ENCODE results near the gene NRG3.

The NRG3 gene

DNA sequence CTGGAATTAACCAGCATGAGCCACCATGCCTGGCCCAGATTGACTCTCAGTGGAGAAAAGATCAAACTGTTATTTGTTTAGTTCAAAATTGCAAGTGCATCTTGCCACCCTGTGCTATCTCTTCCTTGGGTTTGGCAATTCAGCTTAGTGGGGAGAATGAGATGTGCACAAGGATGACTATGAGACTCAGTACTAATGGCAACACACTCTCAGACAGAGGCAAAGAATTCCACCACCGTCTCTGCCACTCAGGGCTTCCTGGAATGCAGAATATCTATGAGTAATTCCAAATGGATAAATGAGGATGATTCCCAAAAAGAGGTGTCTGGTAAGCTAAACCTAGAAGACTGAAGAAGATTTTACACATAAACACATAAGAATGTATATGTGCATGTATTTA, 525.8 kb downstream of the NRG3 start:
- DNase-seq: no peak

- no peak for DNase-seq
Measured at GRCh38 chr10:82402906-82403401, 528.0 kb downstream of the NRG3 start.

GRCh38 chr10:82409671-82410070, 534.7 kb downstream of the NRG3 start:
- DNase-seq: no peak

DNA sequence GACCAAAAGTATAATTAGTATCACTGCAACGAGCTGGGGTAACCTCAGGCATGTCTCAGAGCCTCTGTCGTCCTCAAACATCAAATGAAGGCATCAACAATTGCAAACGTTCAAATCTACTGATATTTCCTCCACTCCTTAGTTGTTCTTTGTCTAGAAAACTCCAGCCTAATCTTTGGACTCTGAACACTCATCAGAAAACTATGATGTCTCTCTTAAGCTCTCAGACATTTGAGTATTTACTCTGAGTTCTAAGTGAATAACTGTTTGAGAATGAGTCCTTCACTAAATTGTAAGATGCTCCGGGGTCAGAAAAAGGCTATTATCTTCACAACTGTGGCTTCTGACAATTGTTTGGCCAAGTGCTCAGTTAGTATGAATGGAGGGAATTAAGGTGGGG, 536.4 kb downstream of the NRG3 start:
- no peak for DNase-seq

GRCh38 chr10:82420001-82420400, 545.0 kb downstream of the NRG3 start:
- DNase-seq: no peak

DNA sequence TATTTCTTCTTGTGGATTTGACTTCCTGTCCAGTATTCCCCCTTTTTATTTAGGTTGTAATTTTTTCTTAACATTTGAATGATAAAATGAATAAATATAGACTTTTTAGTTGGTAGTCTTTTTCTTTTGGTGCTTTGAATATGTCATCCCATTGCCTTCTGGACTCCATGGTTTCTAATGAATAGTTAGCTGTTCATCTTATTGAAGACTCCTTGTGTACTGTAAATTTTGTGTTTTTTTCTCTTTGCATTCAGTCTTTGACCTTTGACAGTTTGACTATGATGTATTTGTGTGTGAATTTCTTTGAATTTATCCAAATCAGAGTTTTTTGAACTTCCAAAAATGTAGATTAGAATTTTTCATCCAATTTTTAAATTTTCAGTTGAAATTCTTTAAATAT, 554.3 kb downstream of the NRG3 start:
- DNase-seq: no peak

DNA sequence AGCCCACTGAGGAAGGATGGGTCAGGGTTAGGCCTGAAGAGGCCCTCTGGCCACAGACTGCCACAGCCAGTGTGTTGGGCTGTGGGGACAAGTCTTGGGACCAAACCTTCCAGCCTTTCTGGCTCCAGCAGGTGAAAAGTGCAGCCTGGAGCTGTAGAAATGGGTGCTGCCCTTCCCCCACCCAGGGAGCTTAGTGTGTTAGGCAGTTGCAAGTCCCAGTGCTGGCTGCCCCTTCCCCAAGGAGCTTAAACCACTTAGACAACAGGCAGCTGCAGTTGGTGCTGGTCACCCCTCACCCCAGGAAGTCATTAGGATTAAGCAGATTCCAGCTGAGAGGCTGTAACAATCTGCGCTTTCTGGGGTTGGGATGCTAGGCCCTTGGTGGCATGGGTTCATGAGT, 563.3 kb downstream of the NRG3 start:
- DNase-seq: no peak

DNA sequence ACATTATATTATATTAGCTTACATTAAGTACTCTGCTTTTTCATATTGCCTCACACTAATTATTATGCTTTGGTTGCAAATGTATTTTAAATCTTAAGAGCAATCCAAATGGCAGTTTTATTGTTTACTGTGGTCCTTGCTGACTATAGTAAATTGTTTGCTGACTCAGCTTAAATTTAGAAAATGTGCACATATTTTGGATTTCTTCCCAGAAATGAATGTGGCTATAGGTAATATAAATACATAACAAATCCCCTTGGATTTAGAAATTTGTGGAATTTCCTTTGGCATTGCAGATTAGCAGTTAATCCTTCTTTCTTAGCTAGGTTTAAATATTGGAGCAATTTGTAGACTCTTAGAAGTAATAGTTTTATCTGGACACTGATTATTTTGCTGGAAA, 565.8 kb downstream of the NRG3 start:
- DNase-seq: no peak

GRCh38 chr10:82452046-82452445, 577.1 kb downstream of the NRG3 start:
- no peak for DNase-seq

DNA sequence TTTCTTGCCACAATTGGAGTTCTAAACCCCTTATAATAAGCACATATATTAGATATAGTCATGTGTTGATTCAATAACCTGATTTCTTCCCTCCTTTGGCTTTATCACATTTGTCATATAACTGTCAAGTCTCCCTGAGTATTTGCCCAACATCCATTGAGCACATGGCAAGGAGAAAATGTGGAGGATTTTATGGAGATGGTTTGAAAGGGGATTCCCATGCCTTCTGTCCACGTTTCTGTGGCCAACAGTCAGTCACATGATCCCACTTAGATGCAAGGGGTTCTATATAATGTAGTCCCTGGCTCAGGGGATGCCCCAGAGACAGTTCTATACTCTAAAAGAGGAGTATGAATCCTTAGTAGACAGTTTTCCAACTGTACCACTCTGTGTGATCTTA, 577.7 kb downstream of the NRG3 start:
- no peak for DNase-seq

- no peak for DNase-seq
Measured at GRCh38 chr10:82453678-82454293, 578.8 kb downstream of the NRG3 start.

- DNase-seq: no peak
Measured at GRCh38 chr10:82462910-82463551, 588.0 kb downstream of the NRG3 start.

GRCh38 chr10:82463614-82464013, 588.6 kb downstream of the NRG3 start:
- no peak for DNase-seq

- no peak for DNase-seq
Measured at GRCh38 chr10:82464191-82464818, 589.3 kb downstream of the NRG3 start.

DNA sequence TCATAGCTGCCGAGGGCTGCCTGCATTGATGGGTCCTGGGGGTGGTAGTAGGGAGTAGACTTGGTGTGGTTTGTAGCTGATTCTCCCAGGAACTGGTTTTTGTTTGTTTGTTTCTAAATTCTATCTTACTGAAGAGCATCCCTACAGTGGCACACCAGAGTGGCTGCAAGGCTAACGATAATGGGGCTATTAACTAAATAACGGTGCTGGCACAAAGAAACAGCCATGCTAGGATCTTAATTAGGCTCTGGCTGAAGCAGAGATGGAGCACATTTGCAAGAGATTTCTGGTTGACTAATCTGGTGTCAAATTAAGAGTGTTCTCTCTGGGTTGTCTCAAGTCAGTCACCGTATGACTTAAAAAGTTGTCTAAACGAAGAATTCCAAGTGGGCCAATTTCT, 590.0 kb downstream of the NRG3 start:
- no peak for DNase-seq

DNA sequence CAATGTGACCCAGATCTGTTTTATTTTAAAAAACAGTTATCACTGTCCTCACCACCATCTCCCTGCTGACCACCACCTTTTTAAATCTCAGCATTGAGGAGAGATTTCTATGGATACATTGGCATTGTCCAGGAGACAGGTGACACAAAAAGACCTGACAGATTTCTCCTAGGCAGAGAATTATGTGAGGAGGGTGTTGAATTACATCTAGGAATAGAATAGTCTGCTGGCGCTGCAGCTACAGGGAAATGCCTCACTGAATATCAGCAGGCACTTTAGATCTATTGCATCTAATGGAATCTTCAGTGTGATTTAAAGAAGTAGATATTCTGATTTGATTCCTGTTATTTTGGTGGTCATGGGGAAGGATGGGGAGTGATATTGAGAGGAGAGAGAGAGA, 593.5 kb downstream of the NRG3 start:
- no peak for DNase-seq

- DNase-seq: no peak
Measured at GRCh38 chr10:82472406-82473335, 597.7 kb downstream of the NRG3 start.

GRCh38 chr10:82477776-82478175, 602.8 kb downstream of the NRG3 start:
- DNase-seq: no peak

DNA sequence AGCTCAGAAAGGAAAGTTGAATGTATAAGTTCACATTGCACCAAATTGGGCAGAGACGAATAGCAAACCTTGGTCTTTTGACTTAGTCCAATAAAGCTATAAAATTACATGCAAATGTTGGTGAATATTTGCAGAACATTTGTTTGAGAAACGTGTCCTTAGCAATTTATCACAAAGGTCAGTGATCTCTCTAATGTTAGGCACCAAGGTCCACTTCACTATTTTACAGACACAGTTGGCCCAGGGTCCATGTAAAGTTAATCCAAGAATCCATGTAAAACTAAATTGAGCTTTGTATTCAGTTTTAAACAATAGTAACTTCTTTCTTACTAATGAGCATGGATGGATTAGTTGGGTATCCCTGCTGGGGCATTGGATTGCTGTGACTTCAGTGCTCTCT, 617.7 kb downstream of the NRG3 start:
- no peak for DNase-seq

- no peak for DNase-seq
Measured at GRCh38 chr10:82496114-82496513, 621.1 kb downstream of the NRG3 start.

GRCh38 chr10:82497439-82497838, 622.4 kb downstream of the NRG3 start:
- no peak for DNase-seq

DNA sequence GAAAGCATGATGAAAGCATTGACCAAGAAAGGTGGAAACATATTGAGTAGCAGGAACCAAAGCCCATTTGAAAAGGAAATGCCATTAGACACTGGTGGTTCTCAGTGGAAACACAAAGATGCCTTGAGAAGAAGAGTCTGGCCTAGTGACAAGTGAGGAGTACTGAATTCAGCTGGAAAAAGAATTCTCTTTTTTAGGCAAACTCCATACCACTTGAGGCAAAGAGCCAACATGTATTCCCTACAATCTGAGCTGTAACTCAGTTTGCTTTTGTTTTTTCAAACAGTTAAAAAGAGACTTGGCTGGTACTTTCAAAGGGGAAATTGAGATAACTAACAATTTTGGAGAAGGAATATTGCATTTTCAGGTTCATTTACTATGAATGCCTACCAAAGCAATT, 624.0 kb downstream of the NRG3 start:
- DNase-seq: no peak

GRCh38 chr10:82505009-82505408, 630.0 kb downstream of the NRG3 start:
- DNase-seq: no peak

Data from CD4-positive, alpha-beta T cell treated with Interleukin-17A for 4 hours (primary cell).